ENCODE data around the gene C17orf75.

C17orf75 gene

GRCh38 chr17:32383926-32384434 lies 42.0 kb upstream of the C17orf75 start:
- no peak for TF ChIP-seq CTCF (IDR thresholded peaks at IDR 0.05; ENCODE audit: extremely low read depth, insufficient read depth, missing control alignments)
- DNase-seq (ENCODE audit: low spot score), result no peak
- in situ Hi-C loops (cut with MboI; ENCODE audit: low pct_unique_long_range_greater_than_20kb, low sequenced_read_pairs, unreplicated experiment), result no loop called here

GRCh38 chr17:32382526-32383223 lies 40.7 kb upstream of the C17orf75 start:
- in situ Hi-C loops (cut with MboI; ENCODE audit: low pct_unique_long_range_greater_than_20kb, low sequenced_read_pairs, unreplicated experiment), result no loop called here
- DNase-seq (ENCODE audit: low spot score), result no peak
- TF ChIP-seq CTCF (IDR thresholded peaks at IDR 0.05; ENCODE audit: extremely low read depth, insufficient read depth, missing control alignments), result no peak

DNA sequence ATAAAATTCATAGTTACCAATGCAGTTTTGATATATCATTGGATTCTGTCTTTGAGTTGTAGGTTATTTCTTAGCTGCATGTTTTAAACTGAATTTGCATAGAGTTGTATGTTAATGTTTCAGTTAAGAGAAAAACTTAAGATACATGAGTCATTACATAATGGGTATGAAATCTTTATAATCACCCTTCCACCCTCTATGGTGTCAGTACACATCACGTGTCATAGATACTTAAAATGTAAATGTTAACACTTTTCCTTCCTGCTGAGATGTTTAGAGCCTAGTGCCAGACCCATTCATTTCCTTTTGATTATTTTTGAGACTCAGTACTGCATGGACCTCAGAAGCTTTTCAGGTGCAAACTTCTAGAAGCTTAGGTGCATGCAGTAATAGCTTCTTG lies 28.5 kb upstream of the C17orf75 start:
- no peak for TF ChIP-seq CTCF (IDR thresholded peaks at IDR 0.05; ENCODE audit: extremely low read depth, insufficient read depth, missing control alignments)
- in situ Hi-C loops (cut with MboI; ENCODE audit: low pct_unique_long_range_greater_than_20kb, low sequenced_read_pairs, unreplicated experiment), result no loop called here
- no peak for DNase-seq (ENCODE audit: low spot score)

DNA sequence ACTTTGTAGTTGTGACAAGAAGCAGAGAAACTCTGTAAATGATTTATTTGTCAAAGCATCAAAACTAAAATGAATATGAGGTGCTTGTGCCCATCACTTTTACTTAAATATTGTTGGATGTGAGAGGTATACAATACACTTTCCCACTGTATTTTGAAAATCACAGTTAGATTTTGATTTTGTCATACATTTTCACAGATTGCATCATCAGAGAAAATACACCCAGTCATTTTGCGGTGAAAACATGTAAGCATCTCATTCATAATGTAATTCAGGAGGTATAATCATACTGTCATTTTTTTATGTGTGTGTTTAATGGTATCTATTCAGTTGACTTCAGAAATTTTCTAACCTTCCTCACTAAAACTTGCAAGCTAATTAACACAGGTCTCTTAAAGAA lies 19.3 kb upstream of the C17orf75 start:
- in situ Hi-C loops (cut with MboI; ENCODE audit: low pct_unique_long_range_greater_than_20kb, low sequenced_read_pairs, unreplicated experiment), result no loop called here
- TF ChIP-seq CTCF (IDR thresholded peaks at IDR 0.05; ENCODE audit: extremely low read depth, insufficient read depth, missing control alignments), result no peak
- DNase-seq (ENCODE audit: low spot score), result no peak

GRCh38 chr17:32357615-32358014 lies 15.6 kb upstream of the C17orf75 start:
- in situ Hi-C loops (cut with MboI; ENCODE audit: low pct_unique_long_range_greater_than_20kb, low sequenced_read_pairs, unreplicated experiment), result no loop called here
- no peak for DNase-seq (ENCODE audit: low spot score)
- no peak for TF ChIP-seq CTCF (IDR thresholded peaks at IDR 0.05; ENCODE audit: extremely low read depth, insufficient read depth, missing control alignments)

- no peak for TF ChIP-seq CTCF (IDR thresholded peaks at IDR 0.05; ENCODE audit: extremely low read depth, insufficient read depth, missing control alignments)
- no peak for DNase-seq (ENCODE audit: low spot score)
- in situ Hi-C loops (cut with MboI; ENCODE audit: low pct_unique_long_range_greater_than_20kb, low sequenced_read_pairs, unreplicated experiment), result no loop called here
Measured at GRCh38 chr17:32356750-32357149, 14.8 kb upstream of the C17orf75 start.

All from GM13977 (cell line).